Eye (tissue), 1 donor: ENCODE data around the gene PPP2R5A.
A peak's percentile ranks its signal among the peaks of the same experiment; 100 is the strongest.
"Not testable (repeated sequence)": the region's sequence is repeated elsewhere in the genome, so short reads cannot be mapped to it uniquely, and the experiment has no call there.

Experiments
- DNase-seq: peaks from one replicate; pipeline ENCODE4 v3.0.0-alpha.2; 2015

PPP2R5A gene

DNA sequence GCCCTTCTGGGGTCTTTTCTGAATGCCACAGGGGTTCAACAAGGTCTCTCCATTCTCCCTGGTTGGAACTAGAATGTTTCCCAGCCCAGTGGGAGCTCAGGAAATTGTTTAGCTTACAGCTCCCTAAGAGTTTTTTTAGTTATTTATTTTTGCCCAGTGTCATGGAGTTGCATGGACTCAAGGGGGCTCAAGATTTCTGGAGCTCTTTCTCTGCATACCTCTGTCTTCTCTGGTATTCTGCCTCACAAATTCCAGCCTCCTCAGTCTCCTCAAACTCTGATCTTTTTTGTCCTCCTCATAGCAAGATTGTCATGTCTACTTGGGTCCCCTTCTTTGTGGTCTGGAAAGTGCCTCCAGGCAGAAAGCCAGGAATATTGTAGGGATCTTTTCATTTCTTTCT, 15.9 kb upstream of the PPP2R5A start:
- no peak for DNase-seq

DNA sequence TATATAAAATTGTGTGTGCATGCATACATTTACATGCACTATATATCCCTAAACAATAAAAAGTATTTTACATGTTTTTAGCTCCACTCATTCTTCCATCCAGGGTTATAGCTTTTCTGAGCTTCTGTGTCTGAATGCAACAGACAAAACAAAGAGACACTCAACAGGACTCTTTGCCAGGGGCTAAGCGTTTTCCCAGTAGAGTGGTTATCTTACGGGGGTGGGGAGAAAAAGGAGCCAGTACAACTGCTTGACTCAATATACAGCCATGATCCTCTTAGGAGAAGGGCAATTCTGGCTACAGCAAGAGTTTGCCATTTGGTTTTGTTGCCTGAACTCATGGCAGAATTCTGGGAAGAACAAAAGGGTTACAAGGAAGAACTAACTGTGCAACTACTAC, 14.6 kb upstream of the PPP2R5A start:
- no peak for DNase-seq

DNA sequence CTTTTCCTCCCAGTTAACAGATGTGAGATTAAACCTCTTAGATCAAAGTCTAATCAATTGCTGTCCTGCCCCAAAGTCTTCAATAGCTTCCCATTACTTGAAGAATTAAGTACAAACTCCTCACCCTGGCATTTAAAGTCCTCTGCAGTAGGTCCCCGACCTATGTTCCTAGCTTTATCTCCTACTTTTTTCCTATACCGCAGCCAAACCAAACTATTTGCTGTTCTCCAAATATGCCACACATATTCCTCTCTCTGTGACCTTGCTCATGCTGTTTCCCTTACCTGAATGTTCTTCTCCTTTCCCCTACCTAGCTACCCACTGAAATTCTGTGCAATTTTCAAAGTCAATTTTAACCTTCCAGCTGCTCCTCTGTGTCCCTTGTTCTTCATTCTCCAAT, 14.0 kb upstream of the PPP2R5A start:
- no peak for DNase-seq

DNA sequence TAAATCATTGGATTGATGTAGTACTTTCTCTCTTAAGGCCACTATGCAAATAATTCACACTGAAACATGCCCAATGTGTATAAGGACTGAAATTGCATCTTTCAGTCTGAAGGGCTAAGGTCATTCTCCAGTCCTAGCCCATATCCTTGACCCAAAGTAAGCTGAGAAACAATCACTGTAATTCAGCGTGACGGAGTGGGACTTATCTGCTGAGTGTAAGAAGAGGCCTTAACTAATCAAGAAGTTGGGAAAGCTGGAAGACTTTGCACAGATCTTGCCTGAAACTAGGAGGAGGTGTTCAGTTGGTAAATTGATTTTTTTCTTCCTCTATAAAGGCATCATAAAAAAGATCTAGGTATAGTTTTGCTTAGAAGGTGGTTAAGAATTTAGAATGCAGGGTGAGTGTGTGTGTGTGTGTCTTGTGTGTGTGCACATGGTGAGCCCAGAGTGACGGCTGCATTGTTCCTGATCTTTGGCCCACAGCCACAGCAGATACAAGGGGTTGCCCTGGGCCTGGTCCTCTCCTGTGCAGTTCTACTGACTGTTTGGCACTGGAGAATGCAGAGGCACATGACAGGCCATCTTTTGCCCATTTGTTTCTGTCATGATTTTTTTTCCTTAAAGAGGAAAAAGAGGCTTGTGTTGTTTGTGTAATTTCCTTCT, 13.3 kb upstream of the PPP2R5A start:
- no peak for DNase-seq

GRCh38 chr1:212281590-212281989, 3.6 kb upstream of the PPP2R5A start:
- no peak for DNase-seq

DNA sequence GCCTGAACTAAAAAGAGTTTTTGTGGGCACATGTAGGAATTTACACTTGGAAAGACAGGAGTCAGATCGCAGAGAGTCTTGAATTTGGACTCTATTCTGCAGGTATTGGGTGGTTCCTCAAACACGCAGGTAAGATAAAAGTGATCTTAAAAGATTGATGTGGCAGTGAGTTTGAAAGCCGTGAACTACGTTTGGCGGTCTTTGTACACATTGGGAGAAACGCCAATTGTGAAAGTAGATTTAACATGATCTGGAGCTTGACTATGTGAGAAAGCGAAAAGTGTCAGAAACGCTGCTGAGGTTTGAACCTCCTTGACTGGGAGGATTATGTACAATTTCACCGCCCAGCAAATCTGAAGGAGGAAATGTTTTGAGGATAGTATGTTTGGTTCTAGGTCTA, 1.5 kb upstream of the PPP2R5A start:
- no peak for DNase-seq

DNA sequence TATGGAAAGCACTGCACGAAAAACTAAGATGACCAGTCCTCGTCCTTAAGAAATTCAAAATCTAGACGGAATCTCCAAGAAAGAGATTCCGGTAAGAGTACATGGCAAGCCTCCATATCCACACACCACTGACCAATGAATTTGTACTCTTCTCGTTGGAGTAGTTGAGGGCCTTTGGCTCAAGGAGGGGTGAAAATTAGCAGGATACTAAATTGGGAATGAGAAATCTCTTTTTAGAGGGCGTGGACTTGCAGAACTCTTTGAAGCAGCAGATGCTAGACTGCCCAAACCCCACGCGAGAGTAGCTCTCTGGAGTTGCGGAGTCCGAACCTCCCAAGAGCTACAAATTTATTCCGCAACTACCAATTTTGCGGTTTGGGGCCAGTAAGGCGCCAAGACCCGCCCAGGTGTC, 872 bp upstream of the PPP2R5A start:
- no peak for DNase-seq

DNA sequence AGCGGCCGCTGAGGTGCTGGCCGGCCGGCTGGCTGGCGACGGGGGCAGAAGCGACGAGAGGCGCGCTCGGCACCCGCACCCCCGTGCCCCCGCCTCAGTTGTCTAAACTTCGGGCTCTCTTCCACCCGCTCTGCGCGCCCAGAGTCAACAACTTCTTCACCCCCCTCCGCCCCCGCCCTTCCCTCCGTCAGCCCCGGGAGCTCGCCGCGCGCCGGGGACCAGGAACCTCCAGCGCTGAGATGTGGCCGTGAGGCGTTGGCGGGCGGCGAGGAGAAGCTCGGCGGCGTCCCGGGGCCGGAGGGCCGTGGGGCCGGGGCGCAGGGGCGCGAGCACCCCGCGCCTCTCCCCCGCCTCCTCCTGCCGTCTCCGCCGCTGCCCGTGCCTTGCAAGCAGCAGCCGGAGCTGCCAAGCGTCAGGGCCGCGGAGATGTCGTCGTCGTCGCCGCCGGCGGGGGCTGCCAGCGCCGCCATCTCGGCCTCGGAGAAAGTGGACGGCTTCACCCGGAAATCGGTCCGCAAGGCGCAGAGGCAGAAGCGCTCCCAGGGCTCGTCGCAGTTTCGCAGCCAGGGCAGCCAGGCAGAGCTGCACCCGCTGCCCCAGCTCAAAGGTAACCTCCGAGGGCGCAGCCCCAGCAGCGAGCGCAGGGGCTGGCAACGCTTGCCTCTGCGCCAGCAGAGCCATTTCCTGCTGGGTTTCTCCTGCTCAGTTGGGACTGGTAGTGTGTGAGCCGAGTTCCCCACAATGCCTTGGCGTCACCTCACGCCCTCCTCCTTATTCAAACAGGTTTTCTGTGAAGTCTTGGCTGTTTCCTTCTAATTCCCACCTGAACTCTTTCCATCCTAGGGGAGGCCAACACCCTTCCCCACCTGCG, 710 bp downstream of the PPP2R5A start:
- peak; percentile 84 for DNase-seq

DNA sequence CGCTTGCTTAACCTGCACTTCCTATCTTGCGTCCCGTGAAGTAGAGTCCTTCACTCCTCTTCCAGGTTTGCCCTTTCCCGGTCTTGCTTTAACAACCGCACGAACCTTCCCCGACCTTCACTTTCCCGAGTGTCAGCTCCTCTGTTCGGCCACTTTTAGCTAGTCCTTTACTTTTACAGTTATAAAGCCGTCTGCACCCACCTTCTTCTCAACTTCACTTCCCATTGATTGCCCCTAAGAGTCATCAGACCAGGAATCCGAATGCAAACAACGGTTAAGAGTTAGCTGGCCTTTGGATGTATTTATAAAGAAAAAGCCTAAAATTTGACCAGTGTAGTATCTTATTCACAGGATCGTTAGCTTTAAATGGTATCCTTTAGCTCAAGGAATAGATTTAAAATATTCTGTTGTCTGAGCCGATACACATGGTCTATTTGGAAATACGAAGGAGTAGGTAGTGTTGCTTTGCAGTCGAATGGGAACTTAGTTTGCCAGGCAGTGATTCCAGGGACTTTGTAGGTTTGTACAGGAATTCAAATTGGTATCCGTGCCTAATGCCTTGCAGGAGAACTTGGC, 1.4 kb downstream of the PPP2R5A start:
- no peak for DNase-seq

DNA sequence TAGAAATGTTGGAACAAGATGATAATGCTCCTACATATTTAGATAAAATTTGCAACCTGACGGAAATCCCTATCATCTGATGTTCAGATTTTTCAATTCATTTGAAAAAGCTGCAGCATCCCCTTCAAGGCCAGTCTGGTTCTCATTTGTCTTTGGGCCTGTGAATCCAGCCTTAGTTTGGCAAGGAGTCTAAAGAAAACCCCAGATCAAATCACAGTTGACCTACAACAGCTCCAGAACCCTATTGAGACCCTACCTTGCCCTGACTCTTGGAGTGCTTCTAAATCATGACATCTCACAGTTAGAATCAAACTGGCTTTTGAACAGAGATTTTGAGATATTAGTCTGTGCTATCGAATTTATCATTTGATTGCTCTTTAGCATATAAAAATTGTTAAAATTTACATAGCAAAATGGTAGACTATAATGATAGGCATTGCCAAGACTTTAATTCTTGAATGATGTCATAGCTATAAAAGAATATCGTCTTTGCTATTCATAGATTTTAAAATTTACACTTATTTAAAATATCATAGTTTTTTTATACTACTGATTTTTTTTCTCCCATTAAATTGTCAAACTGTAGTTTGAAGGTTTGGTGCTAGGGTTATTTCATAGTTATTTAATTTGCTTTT, 2.2 kb downstream of the PPP2R5A start:
- peak; percentile 26 for DNase-seq

DNA sequence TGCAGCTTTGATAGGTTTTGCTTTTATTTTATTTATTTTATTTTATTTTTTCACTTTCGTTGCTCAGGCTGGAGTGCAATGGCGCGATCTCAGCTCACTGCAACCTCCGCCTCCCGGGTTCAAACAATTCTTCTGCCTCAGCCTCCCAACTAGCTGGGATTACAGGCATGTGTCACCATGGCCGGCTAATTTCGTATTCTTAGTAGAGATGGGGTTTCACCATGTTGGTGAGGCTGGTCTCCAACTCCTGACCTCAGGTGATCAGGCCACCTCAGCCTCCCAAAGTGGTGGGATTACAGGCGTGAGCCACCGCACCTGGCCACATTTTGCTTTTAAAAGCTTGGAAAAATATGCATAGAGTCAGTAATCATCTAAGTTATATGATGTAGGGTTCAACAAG, 2.8 kb downstream of the PPP2R5A start:
- not testable (repeated sequence) for DNase-seq

DNA sequence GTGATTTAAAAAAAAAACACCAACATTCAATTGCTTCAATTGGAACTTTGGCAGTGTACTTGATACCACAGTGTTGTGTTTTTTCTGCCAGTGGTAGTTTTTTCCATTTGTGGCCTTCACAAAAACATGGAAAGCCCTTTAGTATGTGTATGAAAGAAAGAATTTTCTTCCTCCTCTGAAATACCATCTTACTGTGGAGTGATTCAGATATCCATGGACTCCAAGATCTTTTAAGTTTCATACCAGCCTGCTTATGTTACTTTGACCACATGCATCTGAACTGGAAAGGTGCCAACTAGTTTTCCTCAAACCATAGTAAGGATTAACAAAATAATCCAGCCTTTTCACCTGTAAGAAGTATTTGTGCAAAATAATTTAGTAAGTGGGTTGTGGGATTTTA, 3.4 kb downstream of the PPP2R5A start:
- DNase-seq = peak; percentile 24

- no peak for DNase-seq
Measured at GRCh38 chr1:212289262-212290077, 4.3 kb downstream of the PPP2R5A start.

GRCh38 chr1:212290608-212291007, 5.4 kb downstream of the PPP2R5A start:
- no peak for DNase-seq

GRCh38 chr1:212291505-212292134, 6.4 kb downstream of the PPP2R5A start:
- DNase-seq = peak; percentile 76

DNA sequence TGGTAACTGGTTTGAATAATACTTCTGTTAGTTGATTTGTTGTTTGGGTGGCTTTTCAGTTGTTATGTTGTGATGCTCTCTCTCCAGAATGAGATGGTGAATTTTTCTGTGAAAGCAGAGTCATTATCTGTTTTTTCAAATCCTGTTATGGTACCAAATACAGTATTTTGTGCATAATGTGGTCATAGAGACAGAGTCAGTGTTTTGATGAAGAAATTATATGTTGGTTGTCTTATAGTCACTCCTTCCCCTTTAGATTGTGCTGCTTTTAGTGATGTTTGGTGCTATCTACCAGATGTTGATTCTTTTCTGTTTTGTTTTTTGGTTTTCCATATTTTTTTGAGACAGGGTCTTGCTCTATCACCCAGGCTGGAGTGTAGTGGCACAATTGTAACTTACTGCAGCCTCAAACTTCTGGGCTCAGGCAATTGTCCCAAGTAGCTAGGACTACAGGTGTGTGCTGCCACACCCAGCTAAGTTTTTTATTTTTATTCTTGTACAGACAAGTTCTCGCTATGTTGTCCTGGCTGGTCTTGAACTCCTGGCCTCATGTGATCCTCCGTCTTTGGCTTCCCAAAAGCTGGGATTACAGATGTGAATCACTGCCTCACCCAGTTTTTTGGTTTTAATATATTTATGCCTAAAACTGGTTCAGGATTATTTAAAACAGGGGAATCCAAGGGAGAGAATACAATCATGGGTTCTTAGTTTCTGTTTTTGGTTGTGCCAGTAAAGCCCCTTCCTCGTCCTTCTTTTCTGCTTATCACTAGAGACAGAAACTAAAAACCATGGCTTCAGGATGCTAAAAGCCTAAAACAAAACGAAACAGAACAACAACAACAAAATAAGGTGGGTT, 7.3 kb downstream of the PPP2R5A start:
- DNase-seq = no peak

DNA sequence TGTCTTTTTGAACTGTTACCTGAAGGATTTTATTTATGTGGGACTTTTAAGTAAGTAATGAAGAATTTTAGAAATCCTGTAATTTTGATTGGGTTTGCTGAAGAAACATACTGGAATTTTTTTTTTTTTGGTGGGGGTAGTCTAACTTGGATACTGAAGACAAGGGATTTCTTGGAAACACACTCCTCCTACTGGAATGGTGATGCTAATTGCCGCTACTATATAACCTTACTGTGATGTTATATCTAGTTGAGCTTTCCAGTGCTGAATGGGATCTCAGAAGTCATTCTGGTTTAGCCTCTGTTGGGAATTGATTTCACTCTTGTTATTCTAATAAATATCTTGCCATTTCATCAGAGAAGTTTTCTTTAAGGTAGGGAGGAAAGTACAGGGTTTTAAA, 8.4 kb downstream of the PPP2R5A start:
- no peak for DNase-seq

DNA sequence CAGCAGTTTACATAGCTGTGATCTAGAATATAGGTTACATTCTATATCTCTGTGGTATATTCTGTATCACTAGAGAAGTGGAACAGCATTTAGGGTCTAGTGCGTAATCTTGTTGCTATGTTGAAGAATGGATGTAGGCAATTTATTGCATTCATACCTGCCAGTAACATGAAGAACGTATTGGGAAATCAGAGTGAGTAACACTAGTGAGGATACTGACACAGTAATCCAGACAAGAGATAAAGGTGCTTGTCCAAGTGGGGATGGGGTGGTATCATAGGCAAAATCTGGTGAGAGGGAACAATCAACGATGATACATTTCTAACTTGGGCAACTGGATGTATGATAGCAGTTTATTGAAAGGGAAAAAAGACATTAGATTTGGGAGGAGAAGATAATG, 9.8 kb downstream of the PPP2R5A start:
- no peak for DNase-seq

GRCh38 chr1:212295579-212295978, 10.4 kb downstream of the PPP2R5A start:
- DNase-seq = no peak

DNA sequence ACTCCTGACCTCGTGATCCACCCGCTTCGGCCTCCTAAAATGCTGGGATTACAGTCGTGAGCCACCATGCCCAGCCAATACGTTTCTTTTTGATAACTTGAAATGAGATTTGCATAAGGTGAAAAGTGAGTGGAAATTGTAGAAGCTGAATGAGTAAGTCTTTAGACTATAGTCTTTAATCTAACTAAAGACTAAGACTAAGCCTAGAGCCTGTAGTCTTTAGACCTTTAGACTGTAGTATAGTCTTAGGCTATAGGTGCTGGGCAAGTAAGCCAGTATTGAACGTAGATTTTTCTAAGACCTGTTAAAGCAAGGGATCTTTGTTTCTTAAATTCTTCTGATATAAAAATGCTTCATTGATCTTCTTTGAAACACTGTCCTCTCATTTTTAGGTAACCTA, 12.1 kb downstream of the PPP2R5A start:
- no peak for DNase-seq

- peak; percentile 23 for DNase-seq
Measured at GRCh38 chr1:212301580-212301979, 16.4 kb downstream of the PPP2R5A start.
